ENCODE results near the gene GDF15.

The GDF15 gene

DNA sequence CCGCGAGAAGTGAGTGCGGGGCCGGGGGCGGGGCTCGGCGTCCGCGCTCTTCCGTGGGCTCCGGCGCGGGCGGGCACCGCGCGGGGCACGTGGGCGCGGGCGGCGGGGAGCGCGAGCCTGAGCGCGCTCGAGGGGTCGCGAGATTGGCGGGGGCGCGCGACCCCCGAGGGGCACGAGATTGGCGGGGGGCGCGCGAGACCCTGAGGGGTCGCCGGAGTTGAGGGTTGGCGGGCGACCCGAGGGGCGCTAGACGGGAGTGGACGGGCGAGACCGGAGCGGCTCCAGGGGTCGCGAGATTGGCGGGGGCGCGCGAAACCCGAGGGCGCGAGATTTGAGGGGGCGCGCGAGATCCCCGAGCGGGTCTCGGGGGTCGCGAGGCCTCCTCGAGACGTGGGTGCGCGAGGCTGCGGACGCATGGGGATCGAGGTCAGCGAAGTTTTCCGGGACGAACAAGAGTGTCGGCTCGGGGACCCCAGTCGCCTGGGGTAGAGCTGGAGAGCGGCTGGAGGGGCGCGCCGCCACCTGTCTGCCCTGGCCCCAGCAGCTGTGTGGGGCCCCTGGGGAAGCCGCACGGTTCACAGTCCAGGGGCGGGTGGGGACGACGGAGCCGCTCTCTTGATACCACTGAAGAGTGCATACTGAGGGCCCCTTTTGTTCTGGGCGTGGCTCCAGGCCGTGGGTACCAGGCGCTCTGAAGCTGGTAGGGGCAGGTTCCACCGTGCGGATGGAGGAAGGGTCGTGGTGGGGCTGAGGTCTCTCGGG is 33.9 kb downstream of the GDF15 start:
- no peak for FAIRE-seq

- FAIRE-seq, result no peak
Observed at GRCh38 chr19:18420930-18421329, 35.0 kb downstream of the GDF15 start.

DNA sequence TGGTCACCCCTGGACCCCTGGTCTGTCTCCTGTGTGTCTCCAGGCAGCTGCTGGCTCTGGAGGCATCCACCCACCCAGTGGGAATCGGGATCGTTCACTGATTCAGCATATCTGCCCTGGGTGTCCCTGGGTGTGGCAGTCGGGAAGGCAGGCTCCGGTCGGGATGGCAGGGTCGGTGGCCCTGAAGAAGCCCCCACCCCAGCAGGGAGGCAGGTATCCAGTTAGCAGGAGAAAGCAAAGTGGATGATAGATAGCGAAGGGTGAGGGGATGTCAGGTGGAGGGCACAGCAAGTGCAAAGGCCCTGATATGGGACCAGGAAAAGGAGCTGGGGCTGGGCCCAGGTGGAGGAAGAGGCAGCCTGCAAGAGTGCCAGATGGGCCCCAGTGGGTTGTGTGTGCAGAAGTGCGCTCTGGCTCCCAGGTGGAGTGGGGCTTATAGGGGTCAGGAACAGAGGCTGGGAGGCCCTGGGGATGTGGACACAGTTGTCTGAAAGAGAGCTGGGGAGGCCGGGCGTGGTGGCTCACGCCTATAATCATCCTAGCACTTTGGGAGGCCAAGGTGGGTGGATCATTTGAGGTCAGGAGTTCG is 35.5 kb downstream of the GDF15 start:
- FAIRE-seq, result no peak

GRCh38 chr19:18422530-18423191 is 36.7 kb downstream of the GDF15 start:
- no peak for FAIRE-seq

DNA sequence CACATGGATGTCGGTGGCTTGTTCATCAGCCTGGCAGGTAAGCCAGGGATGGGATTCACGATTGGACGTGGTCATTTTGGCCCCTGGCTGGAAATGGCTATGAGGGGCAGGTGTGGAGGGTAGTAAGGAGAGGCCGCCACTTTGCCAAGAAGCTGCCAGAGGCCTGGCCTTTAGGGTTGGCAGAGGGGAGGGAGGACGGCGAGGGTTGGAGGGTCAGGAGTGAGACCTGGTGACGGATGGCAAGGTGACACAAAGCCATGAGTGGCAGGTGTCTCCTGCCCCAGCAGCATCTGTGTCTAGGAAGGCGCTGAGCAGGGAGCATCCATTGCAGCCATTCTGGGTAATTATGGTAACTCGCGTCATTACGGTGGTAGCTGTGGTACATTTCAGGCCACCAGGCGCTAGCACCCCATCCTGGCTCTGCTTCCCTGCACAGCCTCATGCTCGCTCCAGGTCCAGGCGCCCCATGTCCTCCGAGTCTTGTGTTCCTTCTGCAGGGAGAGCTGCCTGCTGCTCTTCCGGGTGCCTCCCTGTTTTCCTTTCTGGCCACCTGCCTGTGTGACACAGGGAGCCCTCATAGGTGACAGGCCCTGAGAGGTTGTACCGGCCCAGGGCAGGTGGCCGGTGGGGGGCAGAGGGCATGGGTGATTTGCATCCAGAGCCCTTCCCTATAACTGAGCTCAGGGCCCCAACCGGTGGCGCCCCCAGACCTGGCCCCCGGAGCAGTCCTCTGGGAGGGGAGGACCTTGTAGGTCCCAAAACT is 37.5 kb downstream of the GDF15 start:
- no peak for FAIRE-seq

DNA sequence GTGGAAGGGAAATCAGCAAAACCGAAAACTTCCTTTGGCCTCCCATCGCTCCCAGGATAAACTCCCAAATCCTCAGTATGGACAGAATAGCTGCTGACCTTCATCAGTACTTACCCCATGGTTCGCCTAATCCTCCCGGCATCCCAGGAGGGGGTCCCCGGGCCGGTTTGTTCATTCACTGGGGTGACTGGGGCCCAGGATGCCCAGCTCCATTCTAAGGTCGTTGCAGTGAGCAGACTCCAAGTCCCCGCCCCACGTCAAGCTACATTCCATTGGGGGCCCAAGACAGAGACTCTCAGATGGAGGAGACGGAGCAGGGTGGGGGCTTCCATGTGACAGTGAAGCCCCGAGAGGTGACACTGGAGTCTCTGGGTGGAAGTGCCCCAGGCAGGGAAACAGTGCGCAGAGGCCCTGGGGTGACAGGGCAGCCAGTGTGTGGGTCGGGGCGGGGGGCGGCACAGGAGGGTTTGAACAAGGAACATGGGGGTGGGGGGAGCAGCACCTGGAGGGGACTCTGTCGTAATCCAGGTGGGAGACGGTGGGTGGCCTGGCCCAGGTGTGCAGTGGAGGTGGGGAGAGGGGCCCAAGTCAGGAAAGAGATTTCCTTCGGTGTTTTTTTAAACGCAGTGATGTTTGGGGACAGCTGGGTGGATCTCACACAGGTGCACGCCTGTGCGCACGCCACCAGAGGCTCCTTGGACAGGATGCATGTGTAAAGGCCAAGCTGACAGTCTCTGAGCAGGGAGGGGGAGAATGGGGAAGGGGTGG is 38.3 kb downstream of the GDF15 start:
- FAIRE-seq, result no peak

DNA sequence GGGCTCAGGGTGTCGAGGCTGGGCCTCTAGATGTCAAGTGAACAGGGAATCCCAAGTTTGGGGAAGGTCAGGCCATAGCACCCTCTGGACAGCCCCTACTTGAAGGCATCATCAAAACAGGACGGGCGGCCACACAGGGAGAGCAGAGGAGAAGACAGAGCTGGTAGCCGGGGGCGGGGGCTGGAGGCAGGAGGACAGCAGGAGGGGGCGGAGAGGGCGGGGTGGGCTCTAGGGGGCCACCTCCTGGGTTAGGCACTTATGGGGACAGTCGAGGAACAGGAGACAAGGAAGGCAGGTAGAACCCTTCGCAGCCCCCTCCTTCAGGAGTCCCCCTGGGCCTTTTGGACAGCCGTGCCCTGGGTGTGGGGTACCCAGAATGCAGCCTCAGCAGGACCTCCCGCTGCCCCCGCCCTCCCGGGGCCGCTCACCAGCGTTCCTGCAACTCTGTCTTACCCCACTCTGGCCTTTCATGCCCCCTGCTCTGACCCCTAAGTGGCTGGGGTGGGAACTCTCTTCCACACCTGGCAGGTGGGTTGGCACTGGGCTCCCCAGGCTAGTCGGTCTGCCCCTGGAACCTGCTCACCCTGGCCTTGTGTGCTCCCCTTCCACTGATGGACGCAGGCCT is 39.0 kb downstream of the GDF15 start:
- FAIRE-seq, result no peak

DNA sequence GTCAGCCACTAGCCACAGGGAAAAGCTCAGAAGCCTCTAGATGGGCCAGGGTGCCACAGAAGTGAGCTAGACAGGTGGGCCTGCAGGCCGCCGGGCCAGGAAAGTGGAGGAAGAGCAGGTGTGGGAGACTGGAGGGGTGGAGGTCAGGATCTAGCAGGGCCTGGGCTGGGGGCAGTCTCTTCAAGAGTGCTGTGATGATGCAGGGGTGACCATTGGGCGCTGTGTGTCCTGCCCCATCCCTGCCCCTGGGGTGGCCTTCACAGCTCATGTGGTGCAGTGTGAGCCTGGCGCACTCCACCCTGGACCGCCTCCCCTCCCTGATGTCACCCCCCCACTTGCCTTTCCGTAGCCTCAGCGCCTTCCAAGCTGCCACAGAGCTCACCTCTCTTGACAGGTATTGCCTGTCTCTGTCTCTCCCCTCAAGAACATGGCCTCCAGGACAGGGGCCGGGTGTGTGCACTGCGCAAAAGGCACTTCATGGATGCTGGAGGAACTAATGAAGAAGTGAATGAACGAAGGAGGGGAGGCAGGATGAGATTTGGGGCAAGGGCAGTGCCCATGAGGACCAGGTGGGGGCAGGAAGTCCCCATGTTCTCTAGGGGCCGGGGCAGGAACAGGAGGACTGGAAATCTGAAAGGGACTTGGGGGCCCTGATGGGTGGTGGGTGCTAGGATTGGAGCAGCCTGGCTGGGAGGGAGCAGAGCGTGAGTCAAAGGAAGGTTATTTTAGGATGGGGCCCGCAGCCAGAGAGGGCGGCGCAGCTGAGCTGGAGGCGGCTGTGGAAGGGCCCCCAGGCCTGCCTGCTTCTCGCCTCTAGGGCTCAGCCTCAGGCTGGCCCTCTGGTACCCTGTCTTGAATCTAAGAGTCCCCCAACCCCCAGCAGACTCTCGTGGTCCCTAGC is 39.8 kb downstream of the GDF15 start:
- FAIRE-seq, result no peak

GRCh38 chr19:18426416-18426767 is 40.4 kb downstream of the GDF15 start:
- FAIRE-seq, result no peak

- FAIRE-seq, result no peak
Observed at GRCh38 chr19:18427080-18427742, 41.3 kb downstream of the GDF15 start.

DNA sequence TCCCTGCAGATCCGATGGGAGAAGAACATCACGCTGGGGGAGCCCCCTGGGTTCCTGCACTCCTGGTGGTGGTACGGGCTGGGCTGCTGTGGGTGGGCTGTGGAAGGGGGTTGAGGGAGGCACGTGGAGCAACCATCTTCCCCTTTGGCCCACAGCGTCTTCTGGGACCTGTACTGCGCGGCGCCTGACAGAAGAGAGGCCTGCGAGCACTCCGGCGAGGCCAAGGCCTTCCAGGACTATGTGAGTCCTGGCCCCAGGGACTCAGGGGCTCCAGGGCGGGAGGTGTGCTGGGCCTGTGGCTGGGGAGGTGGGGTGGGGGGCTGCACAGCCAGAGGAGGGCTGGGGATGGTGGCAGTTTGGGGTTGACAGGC is 41.8 kb downstream of the GDF15 start:
- no peak for FAIRE-seq

GRCh38 chr19:18428173-18428786 is 42.3 kb downstream of the GDF15 start:
- no peak for FAIRE-seq

DNA sequence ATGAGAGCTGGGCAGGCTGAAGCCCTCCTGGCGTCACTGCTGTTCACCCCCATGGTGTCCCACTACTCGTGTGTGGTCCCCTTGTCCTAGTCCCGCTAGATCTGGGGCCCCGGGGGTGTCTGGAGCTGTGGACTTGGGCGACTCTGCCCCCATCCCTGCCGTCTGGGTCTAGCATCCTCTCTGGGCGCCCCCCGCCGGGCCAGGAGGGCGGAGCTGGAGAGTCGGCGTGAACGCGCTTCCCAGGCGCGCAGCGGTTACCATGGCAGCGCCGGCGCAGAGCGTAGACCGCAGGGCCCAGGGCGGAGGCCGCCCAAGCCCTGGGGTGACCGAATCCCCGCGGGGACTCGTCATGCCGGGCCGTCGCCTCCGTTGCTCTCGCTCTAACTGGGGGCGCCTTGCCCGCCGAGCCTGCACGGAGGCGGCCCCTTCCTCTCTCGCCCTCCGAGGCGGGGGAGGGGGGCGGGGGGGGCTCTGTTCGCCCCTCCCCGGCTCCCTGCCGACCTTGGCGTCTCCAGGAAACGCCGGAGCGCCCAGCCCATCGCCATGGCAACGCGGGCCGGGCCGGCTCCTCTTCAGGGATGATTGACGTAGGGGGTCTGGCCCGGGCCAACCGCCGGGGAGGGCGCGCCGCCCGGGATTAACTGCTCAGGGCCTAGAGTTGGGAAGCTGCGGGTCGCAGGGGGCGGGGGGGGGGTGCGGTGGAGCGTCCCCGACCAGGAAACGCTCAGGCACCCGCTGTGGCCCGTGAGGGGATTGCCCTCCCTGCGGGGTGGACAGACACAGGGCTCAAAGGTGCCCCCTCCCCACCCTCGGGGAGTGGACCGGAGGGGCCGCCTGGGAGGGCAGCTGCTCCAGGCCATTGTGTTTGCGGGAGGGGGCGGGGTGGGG is 43.1 kb downstream of the GDF15 start:
- FAIRE-seq, result no peak

GRCh38 chr19:18429717-18430416 is 43.9 kb downstream of the GDF15 start:
- FAIRE-seq, result no peak

DNA sequence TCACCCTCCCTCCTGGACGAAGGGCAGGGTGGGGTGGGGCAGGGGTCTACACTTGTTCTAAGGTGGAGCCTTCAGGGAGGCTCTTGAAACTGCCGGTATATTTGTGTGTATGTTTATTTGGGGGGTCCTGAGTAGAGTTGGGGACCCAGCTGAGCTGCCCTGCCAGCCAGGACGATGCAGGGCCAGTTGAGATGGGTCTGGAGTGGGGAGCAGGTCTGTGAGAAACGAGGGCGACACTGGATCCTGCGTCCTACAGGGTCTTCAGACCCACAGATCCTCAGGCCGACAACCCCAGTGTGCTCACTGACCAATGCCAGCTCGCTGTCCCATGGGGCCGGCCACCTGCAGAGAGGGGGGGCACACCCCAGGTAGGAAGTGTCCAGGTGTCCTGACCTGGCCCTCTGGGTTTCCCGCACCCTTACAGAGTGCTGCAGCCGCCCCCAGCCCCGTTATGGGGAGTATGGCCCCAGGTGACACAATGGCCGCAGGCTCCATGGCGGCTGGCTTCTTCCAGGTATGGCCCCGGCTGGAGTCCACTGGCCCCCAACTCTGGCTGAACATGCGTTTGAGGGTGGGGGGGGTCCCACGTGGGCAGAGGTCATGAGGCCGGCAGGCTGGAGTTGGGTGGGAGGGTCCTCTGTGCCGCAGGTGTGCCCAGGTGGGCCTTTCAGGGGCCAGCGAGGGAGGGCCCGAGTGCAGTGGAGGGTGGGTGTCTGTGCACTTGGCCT is 44.6 kb downstream of the GDF15 start:
- no peak for FAIRE-seq

- FAIRE-seq, result no peak
Observed at GRCh38 chr19:18431351-18432197, 45.6 kb downstream of the GDF15 start.
